ENCODE measurements around the gene ERC2.

The ERC2 gene

GRCh38 chr3:55605443-55606236 is 862.6 kb downstream of the ERC2 start:
- no peak for DNase-seq

GRCh38 chr3:55604846-55605245 is 863.4 kb downstream of the ERC2 start:
- DNase-seq: no peak

GRCh38 chr3:55604402-55604801 is 863.9 kb downstream of the ERC2 start:
- DNase-seq: peak; percentile 60 to 80 (median 71)

GRCh38 chr3:55601366-55602080 is 866.7 kb downstream of the ERC2 start:
- DNase-seq: peak in 3 of 4 experiments; percentile 45 to 59 (median 52)

- DNase-seq: no peak
Observed at GRCh38 chr3:55598224-55598623, 870.0 kb downstream of the ERC2 start.

- DNase-seq: no peak
Observed at GRCh38 chr3:55597641-55598040, 870.6 kb downstream of the ERC2 start.

GRCh38 chr3:55596212-55596611 is 872.1 kb downstream of the ERC2 start:
- no peak for DNase-seq

GRCh38 chr3:55595420-55595819 is 872.8 kb downstream of the ERC2 start:
- no peak for DNase-seq

- DNase-seq: no peak
Observed at GRCh38 chr3:55592572-55592971, 875.7 kb downstream of the ERC2 start.

GRCh38 chr3:55591888-55592287 is 876.4 kb downstream of the ERC2 start:
- DNase-seq: peak; percentile 87 to 97 (median 92)

GRCh38 chr3:55588146-55588765 is 880.0 kb downstream of the ERC2 start:
- DNase-seq: no peak

GRCh38 chr3:55585856-55586255 is 882.4 kb downstream of the ERC2 start:
- no peak for DNase-seq

- no peak for DNase-seq
Observed at GRCh38 chr3:55584716-55585368, 883.4 kb downstream of the ERC2 start.

- no peak for DNase-seq
Observed at GRCh38 chr3:55584030-55584429, 884.2 kb downstream of the ERC2 start.

GRCh38 chr3:55583475-55583874 is 884.8 kb downstream of the ERC2 start:
- no peak for DNase-seq

GRCh38 chr3:55579496-55579895 is 888.8 kb downstream of the ERC2 start:
- DNase-seq: no peak

GRCh38 chr3:55576621-55577388 is 891.5 kb downstream of the ERC2 start:
- no peak for DNase-seq

- DNase-seq: no peak
Observed at GRCh38 chr3:55574671-55575070, 893.6 kb downstream of the ERC2 start.

- no peak for DNase-seq
Observed at GRCh38 chr3:55572816-55573215, 895.5 kb downstream of the ERC2 start.

GRCh38 chr3:55571913-55572312 is 896.4 kb downstream of the ERC2 start:
- DNase-seq: no peak

GRCh38 chr3:55571216-55571813 is 897.0 kb downstream of the ERC2 start:
- DNase-seq: no peak

GRCh38 chr3:55570271-55570711 is 898.0 kb downstream of the ERC2 start:
- no peak for DNase-seq

All from suppressor macrophage (primary cell).